HK-2 (cell line): Measurements from ENCODE around the gene RPTOR.

Source experiments
- DNase-seq: peaks from one replicate; pipeline ENCODE4 v3.0.0-alpha.2; 2018; ENCODE audit not compliant: unreplicated experiment

RPTOR gene

GRCh38 chr17:80998748-80999535, 454.3 kb downstream of the RPTOR start:
- no peak for DNase-seq

DNA sequence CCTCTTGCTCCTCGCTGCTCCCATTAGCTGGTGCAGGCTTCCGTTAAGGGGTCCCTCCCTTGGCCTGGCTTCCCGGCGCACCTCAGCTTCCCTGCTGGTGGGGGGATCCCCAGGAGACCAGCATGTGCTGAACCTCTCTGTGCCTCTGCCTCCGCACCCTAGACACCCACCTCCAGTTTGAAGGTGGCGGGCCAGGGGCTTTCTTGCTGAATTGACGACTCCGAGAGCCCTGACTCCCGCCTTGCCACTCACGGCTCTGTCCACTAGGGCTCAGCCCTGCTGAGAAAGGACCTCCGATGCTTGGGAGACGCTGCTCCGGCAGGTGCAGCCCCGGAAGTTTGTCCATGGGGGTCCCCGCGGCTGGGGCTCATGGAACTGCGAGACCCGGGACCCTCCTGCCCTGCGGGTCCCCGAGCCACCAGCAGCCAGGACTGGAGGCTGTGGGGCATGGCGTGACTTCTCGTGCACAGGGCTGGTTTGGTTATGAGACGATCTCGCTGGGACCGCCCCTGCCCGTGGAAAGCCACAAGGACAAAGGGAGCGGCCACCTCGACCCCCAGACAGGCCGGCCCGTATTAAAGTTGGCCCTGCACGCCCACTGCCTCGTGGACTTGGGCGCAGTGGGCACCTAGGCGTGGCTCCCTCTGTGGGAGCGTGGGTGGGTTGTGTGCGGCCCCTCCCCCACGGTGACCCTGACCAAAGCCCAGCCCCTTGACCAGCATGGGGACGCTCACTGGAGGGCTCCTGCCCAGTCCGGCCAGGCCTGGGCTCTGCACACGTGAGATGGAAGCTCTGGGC, 455.1 kb downstream of the RPTOR start:
- no peak for DNase-seq

GRCh38 chr17:81000334-81000630, 455.6 kb downstream of the RPTOR start:
- DNase-seq, result no peak

GRCh38 chr17:81000631-81001357, 456.2 kb downstream of the RPTOR start:
- DNase-seq, result no peak

DNA sequence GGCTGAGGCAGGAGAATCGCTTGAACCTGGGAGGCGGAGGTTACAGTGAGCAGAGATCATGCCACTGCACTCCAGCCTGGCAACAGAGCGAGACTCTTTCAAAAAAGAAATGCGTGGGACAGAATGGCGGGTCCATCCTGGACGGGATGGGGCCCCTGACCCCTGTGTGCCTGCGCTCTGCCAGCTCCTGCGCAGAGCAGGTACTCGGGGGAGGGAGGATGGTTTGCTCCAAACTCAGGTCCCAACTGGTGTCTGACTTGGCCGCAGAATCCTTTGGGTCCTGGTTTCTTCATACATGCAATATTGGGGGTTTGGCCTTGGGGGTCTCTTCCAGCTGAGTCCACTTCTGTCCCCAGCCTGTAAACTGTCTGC, 457.4 kb downstream of the RPTOR start:
- no peak for DNase-seq

DNA sequence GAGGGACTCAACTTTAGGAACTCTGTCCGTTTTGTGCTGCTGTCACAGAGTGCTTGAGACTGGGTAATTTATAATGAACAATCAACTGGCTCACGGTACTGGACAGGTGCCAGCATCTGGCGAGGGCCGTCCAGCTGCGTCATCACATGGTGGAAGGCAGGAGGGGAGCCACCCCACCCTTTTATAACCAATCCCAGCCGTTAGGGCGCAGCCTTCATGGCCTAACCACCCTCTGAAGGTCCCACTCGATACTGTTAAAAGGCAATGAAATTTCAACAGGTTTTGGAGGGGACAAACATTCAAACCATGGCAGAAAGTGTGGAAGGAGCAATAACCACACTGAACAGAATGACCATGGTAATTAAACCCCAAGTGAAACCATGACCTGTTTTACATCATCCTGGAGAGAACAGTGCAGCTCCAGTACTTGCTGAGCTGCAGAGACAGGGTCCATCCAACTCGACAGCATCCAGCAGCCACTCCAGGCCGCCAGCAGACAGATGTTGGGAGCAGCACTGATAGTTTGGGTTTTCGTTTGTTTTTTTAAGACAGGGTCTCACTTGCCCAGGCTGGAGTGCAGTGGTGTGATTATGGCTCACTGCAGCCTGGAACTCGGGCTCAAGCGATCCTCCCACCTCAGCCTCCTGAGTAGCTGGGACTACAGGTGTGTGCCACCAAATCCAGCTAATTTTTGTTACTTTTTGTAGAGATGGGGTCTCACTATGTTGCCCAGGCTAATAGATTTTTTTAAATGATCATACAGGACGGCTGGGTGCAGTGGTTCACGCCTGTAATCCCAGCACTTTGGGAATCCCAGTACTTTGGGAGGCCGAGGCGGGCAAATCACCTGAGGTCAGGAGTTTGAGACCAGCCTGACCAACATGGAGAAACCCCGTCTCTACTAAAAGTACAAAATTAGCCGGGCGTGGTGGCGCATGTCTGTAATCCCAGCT, 458.0 kb downstream of the RPTOR start:
- peak; percentile 49 for DNase-seq

GRCh38 chr17:81003711-81004475, 459.3 kb downstream of the RPTOR start:
- no peak for DNase-seq

DNA sequence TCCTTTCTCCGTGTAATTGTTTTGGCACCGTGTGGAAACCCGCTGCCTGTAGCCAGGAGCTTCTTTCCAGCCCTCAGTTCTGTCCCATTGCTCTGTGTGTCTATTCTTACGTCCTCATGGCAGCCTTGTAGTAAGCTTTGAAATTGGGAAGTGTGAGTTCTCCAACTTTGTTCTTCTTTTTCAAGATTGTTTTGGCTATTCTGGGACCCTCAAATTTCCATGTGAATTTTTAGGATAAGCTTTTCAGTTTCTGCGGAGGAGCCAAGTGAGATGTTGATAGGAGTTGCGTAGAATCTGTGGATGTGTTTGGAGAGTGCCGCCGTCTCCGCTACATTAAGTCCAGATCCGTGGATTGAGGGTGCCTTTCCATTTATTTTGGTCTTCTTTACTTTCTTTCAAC, 462.3 kb downstream of the RPTOR start:
- no peak for DNase-seq

DNA sequence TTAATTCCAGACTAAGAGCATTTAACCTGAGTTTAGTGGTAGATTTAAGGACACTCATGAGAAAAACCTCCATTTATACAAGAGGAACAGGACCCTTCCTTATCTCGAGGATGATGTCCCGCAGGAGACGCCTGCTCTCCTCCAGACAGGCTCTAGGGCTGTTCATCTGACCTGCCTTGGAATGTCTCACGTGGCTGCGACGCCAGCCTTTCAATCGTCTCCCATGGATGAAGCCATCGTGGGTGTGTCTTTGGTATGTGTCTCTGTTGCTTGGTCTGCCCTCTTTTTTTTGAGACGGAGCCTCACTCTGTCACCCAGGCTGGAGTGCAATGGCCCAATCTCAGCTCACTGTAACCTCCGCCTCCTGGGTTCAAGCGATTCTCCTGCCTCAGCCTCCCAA, 463.5 kb downstream of the RPTOR start:
- DNase-seq, result no peak

- no peak for DNase-seq
Observed at GRCh38 chr17:81009136-81009535, 464.5 kb downstream of the RPTOR start.

DNA sequence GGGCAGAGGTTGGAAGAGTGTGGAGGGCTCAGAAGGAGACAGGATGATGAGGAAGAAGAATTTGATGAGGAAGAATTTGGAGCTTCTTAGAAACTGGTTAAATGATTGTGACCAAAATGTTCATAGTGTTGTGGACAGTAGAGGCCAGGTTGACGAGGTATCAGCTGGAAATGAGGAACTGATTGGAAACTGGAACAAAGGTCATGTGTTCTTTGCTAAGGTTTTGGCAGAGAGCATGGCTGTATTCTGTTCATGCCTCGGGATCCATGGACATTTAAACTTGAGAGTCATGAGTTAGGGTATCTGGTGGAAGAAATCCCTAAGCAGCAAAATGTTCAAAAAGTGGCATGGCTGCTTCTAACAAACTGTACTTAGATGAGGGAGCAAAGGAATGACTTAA, 466.3 kb downstream of the RPTOR start:
- DNase-seq, result no peak

GRCh38 chr17:81011951-81012350, 467.3 kb downstream of the RPTOR start:
- no peak for DNase-seq

DNA sequence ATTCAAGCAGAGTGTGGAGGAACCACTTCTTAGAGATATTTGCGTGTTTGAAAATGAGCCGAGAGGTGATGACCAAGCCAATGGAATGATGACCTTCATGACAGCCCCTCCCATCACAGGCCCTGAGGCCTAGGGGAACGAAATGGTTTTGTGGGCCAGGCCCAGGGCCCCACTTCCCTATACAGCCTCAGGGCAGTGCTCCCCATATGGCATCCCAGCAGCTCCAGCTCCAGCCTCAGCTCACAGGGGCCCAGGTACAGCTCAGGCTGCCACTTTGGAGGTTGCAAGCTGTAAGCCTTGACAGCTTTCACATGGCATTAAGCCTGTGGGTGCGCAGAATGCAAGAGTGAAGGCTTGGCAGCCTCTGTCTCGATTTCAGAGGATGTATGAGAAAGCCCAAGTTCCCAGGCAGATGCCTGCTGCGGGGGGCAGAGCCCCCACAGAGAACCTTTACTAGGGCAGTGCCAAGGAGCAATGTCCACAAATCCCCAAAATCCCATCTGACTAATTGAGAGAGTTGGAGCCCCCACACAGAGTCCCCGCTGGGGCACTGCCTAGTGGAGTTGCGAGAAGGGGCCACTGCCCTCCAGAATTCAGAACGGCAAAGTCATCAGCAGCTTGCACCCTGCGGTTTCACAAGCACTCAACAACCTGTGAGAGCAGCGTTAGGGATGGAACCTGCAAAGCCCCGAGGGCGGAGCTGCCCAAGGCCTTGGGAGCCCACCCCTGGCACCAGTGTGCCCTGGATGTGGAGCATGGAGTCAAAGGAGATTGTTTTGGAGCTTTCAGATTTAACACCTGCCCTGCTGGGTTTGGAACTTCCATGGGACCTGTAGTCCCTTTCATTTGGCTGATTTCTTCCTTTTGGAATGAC, 468.2 kb downstream of the RPTOR start:
- DNase-seq, result no peak

DNA sequence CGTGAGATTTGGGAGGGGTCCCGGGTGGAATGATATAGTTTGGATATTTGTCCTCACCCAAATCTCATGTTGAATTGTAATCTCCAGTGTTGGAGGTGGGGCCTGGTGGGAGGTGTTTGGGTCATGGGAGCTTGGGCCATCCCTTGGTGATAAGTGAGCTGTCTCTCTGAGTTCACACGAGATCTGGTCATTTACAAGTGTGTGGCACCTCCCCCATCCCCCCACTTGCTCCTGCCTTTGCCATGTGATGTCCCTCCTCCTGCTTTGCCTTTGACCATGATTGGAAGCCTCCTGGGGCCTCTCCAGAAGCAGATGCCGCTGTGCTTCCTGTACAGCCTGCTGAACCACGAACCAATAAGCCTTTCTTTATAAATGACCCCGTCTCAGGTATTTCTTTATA, 469.0 kb downstream of the RPTOR start:
- DNase-seq, result no peak

DNA sequence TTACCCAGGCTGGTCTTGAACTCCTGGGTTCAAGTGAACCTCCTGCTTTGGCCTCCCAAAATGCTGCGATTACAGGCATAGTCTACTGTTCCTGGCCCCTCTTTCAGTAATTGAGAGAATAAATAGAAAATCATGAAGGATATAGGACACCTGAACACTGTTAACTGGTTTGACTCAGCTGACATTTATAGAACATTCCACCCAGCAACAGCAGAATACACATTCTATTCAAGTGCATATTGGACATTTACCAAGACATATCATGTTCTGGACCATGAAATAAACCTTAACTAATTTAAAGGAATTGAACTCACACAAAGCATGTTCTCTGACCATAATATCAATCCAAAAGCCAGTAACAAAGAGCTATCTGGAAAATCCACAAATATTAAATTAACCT, 470.5 kb downstream of the RPTOR start:
- no peak for DNase-seq
